GM10266 (cell line): ENCODE results near the gene PIH1D2.
A peak's percentile ranks its signal among the peaks of the same experiment; 100 is the strongest.

ENCODE experiments used
- DNase-seq: peaks from one replicate; pipeline ENCODE4 v3.0.0; 2012; ENCODE audit errors: extremely low spot score
- TF ChIP-seq, protein P1 (sequence below): IDR thresholded peaks from 2 replicates; pipeline ENCODE4 v1.5.1; 2012; ENCODE audit warnings: mild to moderate bottlenecking, low read depth; ENCODE audit not compliant: control insufficient read depth, insufficient read depth; ENCODE audit errors: missing control alignments

The PIH1D2 gene, protein sequence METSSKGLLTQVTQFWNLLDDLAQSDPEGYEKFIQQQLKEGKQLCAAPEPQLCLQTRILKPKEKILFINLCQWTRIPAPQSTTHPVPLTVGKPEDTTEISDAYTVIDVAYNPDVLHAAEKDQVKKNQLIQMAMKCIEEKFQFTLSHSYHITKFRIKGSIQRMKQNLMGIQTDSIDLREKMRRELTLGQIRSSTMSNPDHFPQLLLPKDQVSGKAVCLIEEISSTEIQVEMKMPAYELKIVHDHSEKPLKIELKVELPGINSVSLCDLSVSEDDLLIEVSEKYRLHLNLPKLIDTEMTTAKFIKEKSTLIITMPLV

DNA sequence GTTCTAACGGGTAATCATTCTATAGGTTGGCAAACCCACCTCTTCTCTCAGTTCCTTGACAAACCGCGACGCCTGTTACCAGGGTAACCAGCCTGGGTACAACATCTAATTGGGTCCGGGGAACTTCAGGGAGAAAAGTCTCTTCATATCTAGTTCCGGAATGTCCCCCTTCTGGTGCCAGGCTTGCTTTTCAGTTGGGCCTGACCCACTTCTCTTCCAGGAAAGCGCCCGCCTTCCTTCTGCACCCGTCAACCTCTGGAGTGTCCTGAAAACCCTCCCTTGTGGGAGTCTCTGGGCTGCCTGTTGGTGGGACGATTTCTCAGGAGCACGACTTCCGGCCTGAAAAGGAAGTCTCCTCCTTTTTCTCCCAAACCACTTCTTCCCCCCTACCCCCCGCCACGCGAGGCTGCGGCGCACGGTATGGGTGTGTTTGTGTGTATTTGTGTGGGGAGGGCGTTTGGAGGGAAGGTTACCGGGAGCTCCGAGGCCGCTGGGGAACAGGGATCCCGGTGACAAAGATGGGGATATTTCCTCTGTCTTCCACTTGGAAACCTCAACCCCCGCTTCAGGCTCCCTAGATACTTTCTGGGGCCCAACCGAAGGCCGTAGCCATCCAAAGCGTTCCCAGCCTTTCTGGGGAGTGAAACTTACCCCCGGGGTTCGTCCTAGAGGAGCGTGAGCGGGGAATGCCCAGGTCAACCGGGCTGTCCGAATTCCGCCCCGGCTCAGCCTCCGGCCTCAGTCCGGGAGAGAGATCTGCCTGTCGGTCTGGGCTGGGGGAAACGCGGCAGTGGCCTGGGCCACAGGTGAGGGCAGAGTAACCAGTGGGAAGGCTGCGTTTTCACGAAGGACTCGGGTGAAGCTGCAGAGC is at the start of gene PIH1D2, which contains the start of gene NKAPD1:
PIH1D2 (minus strand) TSS at position 77 of the 871 bp plus-strand sequence. CDS start 843 bp downstream, outside the sequence.
NKAPD1 (plus strand) TSS at position 359 of the 871 bp plus-strand sequence. CDS start 1,276 bp downstream, outside the sequence.
- TF ChIP-seq, protein P1, sequence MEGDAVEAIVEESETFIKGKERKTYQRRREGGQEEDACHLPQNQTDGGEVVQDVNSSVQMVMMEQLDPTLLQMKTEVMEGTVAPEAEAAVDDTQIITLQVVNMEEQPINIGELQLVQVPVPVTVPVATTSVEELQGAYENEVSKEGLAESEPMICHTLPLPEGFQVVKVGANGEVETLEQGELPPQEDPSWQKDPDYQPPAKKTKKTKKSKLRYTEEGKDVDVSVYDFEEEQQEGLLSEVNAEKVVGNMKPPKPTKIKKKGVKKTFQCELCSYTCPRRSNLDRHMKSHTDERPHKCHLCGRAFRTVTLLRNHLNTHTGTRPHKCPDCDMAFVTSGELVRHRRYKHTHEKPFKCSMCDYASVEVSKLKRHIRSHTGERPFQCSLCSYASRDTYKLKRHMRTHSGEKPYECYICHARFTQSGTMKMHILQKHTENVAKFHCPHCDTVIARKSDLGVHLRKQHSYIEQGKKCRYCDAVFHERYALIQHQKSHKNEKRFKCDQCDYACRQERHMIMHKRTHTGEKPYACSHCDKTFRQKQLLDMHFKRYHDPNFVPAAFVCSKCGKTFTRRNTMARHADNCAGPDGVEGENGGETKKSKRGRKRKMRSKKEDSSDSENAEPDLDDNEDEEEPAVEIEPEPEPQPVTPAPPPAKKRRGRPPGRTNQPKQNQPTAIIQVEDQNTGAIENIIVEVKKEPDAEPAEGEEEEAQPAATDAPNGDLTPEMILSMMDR = no peak
- DNase-seq = peak; percentile 69

DNA sequence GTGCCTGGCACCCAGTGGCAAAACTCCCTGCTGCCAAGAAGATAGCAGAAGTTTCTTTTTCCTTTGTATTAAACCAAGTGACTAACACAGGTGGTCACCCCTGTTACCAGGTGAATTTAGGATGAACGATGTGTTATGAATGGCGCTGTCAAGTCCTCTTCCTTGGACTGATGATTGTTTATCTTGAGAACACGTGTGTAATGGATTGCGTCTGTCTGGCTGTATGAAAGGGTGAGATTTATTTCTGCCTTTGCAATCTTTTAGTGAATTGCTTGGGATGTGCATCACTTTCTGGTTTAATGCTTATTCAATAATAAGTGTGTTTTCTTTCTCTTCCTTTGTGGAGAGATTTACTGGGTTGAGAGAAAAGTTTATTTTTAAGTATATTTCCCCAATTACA is 49.3 kb upstream of the PIH1D2 start:
- no peak for DNase-seq
- TF ChIP-seq, protein P1 = no peak

DNA sequence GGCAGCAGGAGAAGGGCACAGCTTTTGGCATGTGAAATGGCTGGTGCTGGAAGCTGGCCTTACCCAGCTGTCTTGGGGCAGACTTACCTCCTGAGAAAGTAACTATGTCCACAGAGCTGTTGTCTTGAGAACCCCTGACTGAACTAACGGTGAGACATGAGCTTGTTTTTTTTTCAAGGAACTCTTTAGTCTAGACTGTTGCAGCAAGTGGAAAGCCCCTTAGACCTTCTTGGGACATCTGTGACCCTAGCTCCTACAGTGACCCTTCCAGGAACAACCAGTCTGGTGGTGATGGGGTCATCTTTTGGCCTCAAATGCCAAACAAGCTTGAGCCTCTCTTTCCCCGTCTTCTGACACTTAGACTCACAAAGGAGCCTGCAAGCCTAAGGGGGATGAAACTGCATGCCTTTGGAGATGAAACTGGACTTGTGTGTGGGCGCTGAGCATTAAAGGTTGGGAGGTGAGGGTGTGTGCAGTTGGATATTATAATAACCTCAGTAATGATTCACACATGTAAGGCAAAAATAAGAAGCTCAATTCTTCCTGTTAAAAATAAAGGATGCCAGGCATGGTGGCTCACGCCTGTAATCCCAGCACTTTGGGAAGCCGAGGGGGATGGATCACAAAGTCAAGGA is 48.3 kb upstream of the PIH1D2 start:
- DNase-seq = no peak
- TF ChIP-seq, protein P1 = no peak

DNA sequence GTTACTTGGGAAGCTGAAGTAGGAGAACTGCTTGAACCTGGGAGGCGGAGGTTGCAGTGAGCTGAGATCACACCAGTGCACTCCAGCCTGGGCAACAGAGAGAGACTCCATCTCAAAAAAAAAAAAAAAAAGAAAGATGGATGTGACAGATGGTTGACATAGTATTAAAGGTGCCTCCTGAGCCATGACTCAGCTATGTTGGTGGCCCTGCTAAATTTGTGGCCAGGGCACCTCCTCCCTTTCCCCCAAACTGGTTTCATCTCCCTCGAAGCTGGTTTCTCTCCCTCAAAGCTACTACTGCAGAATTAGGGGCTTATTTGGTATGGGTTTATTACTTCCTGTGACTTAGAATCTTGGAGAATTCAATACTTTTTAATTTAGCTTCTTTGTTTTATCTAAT is 44.4 kb upstream of the PIH1D2 start:
- DNase-seq = no peak
- TF ChIP-seq, protein P1 = no peak

DNA sequence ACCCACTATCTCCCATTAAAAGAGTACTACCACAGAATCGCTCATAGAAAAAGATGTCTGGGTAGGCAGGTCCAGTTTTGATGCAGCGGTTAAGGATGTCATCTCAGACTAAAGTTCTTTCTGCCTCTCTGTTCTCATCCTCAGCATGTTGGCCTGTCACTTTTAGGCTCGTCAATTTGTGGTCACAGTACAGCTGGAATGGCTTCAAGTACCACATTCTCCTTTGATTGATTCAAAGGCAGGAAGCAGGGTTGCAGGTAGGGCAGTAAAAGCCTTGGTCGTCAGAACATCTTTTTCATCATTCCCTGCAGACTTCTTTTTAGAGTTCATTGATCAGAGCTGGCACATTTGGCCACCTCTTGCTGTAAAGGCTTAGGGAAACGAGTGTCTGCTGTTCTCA is 41.6 kb upstream of the PIH1D2 start:
- no peak for DNase-seq
- TF ChIP-seq, protein P1 = no peak

DNA sequence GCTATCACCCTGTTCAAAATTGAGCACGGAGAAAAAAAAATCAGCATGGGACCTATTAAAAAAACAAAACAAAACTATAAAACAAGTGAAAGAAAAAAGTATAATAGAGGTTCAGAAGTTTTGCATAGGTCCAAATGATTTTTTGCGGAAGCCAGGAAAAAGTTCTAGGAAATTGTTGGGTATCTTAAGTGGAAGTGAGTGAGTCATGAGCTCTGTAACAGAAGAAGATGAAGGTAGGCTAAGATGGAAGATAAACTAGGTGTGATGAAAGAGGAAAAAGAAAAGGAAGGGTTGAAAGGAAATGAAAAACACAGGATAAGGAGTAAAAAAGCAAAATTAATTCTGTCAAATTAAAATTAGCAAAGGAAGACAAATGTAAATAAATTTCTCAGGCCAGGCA is 40.6 kb upstream of the PIH1D2 start:
- no peak for DNase-seq
- TF ChIP-seq, protein P1 = no peak
